K562 (cell line): ENCODE measurements around the gene CMTM8. TPM values are rescaled to one million over a fixed set of nuclear protein-coding genes. Genes with fewer than 3 reads are reported as not detected.

Experiments used
- ATAC-seq: fragments of 200-7000 bp; cut with Tn5 transposase; 3 replicates; pipeline ENCODE4 v1.9.1; 2020; ENCODE audit warnings: moderate library complexity
- BruUV-seq: library from RNA; stranded (reverse); fragments of 400-500 nt; replicated peaks from 2 replicates; lab custom pipeline; 2021; lab: Mats Ljungman, UMichigan
- CTCF ChIA-PET: fragments of 300-600 bp; formaldehyde crosslinking; extraction: SDS; loops from one replicate; lab custom pipeline; 2021; ENCODE audit warnings: low intra/inter-chr PET ratio; lab: Yijun Ruan, JAX
- POLR2A ChIA-PET: fragments of 300-600, 350-650 bp; sonication (Branson Sonifier 250); formaldehyde crosslinking; extraction: SDS; loops from one replicate; lab custom pipeline; 2021; ENCODE audit warnings: antibody characterized with exemption, inconsistent platforms; lab: Yijun Ruan, JAX
- DNase-seq, 4 experiments: peaks; one replicate each; pipeline versions ENCODE4 v3.0.0 to v3.0.0-alpha.2; 2011 to 2018; ENCODE audit warnings: low spot score in 3 of 4, mixed read lengths in 3 of 4; ENCODE audit errors: extremely low read depth in 1 of 4
- FAIRE-seq: peaks from 2 replicates; lab custom pipeline; 2011; peaks lifted over from hg19 to GRCh38; lab: Jason Lieb, UNC
- H2AFZ ChIP-seq: 2 replicates; pipeline ENCODE4 v1.6.0; 2011; ENCODE audit warnings: low read depth, low read length, control low read depth, inconsistent platforms
- H3K27ac ChIP-seq: fragments of 200-600 bp; 3 replicates; pipeline ENCODE4 v1.8.0; 2011; ENCODE audit warnings: low read depth, mild to moderate bottlenecking, control low read depth, inconsistent platforms, low read length, moderate library complexity, mixed read lengths; ENCODE audit errors: extremely low read depth
- H3K27me3 ChIP-seq, 2 experiments: fragments of 300-600 bp in 1 of 2; 2 replicates in 1 of 2; 3 replicates in 1 of 2; pipeline versions ENCODE4 v1.6.0 to v1.8.0; 2011; ENCODE audit warnings: inconsistent platforms in 2 of 2, low read length in 2 of 2, mild to moderate bottlenecking in 1 of 2, mixed read lengths in 1 of 2, moderate library complexity in 1 of 2; ENCODE audit not compliant: control insufficient read depth in 2 of 2, insufficient read depth in 2 of 2
- H3K36me3 ChIP-seq: fragments of 300-600 bp; 3 replicates; pipeline ENCODE4 v1.8.0; 2011; ENCODE audit warnings: mild to moderate bottlenecking, low read length, inconsistent platforms; ENCODE audit not compliant: control insufficient read depth, insufficient read depth
- H3K4me1 ChIP-seq, 2 experiments: fragments of 200-600 bp in 1 of 2; replicated peaks in 1 of 2; 2 replicates in 1 of 2; 3 replicates in 1 of 2; pipeline versions ENCODE4 v1.5.1 to v1.8.0; 2011; ENCODE audit warnings: inconsistent platforms in 2 of 2, low read length in 2 of 2, mild to moderate bottlenecking in 1 of 2, mixed read lengths in 1 of 2, moderate library complexity in 1 of 2; ENCODE audit not compliant: control insufficient read depth in 2 of 2, insufficient read depth in 2 of 2
- H3K4me2 ChIP-seq: 2 replicates; pipeline ENCODE4 v1.6.1; 2011; ENCODE audit warnings: low read length, control low read depth, inconsistent platforms, mixed read lengths; ENCODE audit not compliant: insufficient read depth
- H3K4me3 ChIP-seq: fragments of 200-600 bp; sonication (generic), shearing (Covaris generic); 2 replicates; pipeline ENCODE4 v1.5.1; 2016; ENCODE audit warnings: control low read depth, inconsistent platforms
- H3K79me2 ChIP-seq: fragments of 200-600 bp; 3 replicates; pipeline ENCODE4 v1.8.0; 2011; ENCODE audit warnings: low read length, inconsistent platforms; ENCODE audit not compliant: control insufficient read depth, insufficient read depth
- H3K9ac ChIP-seq, 2 experiments: 2 replicates each; pipeline versions ENCODE4 v1.6.0 to v1.6.1; 2011; ENCODE audit warnings: low read depth in 2 of 2, low read length in 2 of 2, control low read depth in 1 of 2, inconsistent platforms in 1 of 2, mild to moderate bottlenecking in 1 of 2, mixed read lengths in 1 of 2; ENCODE audit not compliant: insufficient read depth in 1 of 2
- H3K9me1 ChIP-seq: one replicate; pipeline ENCODE4 v1.6.0; 2011; ENCODE audit warnings: inconsistent platforms, mild to moderate bottlenecking, low read length, moderate library complexity; ENCODE audit not compliant: control insufficient read depth, insufficient read depth
- H3K9me3 ChIP-seq: replicated peaks from 2 replicates; pipeline ENCODE4 v1.5.1; 2011; ENCODE audit warnings: low read depth, low read length, inconsistent platforms; ENCODE audit not compliant: control insufficient read depth, insufficient read depth
- H4K20me1 ChIP-seq: replicated peaks from 2 replicates; pipeline ENCODE4 v1.6.1; 2011; ENCODE audit warnings: low read length, inconsistent platforms, mixed read lengths; ENCODE audit not compliant: control insufficient read depth, insufficient read depth
- BCOR ChIP-seq: fragments of 450-650 bp; IDR thresholded peaks from 2 replicates; pipeline ENCODE4 v1.6.1; 2016
- BRF1 ChIP-seq: IDR thresholded peaks from 3 replicates; pipeline ENCODE4 v1.6.1; 2011; ENCODE audit warnings: borderline replicate concordance, mild to moderate bottlenecking; ENCODE audit not compliant: insufficient read length; ENCODE audit errors: extremely low read depth
- CXXC5 ChIP-seq: fragments of 250-450 bp; sonication (Bioruptor Pico); IDR thresholded peaks from 2 replicates; pipeline ENCODE4 v1.8.0; 2022; ENCODE audit warnings: inconsistent platforms, mild to moderate bottlenecking, moderate library complexity
- DNMT1 ChIP-seq: fragments of 450-650 bp; IDR thresholded peaks from 2 replicates; pipeline ENCODE4 v1.6.1; 2016; ENCODE audit warnings: antibody characterized with exemption, mild to moderate bottlenecking
- FOXP4 ChIP-seq: sonication (generic); formaldehyde crosslinking; IDR thresholded peaks from 2 replicates; pipeline ENCODE4 v1.8.0; 2022; ENCODE audit warnings: mild to moderate bottlenecking, missing genetic modification reagents, borderline replicate concordance
- GATA2 ChIP-seq: sonication (generic); formaldehyde crosslinking; IDR thresholded peaks from 2 replicates; pipeline ENCODE4 v1.4.0; 2020; ENCODE audit warnings: mild to moderate bottlenecking, missing genetic modification reagents
- HDGF ChIP-seq: fragments of 450-650 bp; IDR thresholded peaks from 2 replicates; pipeline ENCODE4 v1.6.1; 2016
- HLTF ChIP-seq: fragments of 450-650 bp; IDR thresholded peaks from 2 replicates; pipeline ENCODE4 v1.6.1; 2016
- NFYB ChIP-seq: IDR thresholded peaks from 2 replicates; pipeline ENCODE4 v1.6.1; 2011; ENCODE audit warnings: mild to moderate bottlenecking, moderate library complexity; ENCODE audit not compliant: insufficient read length; ENCODE audit errors: extremely low read depth
- NR0B1 ChIP-seq: fragments of 450-650 bp; IDR thresholded peaks from one replicate; pipeline ENCODE4 v1.6.1; 2018; ENCODE audit warnings: mild to moderate bottlenecking, moderate library complexity; ENCODE audit not compliant: partially characterized antibody
- POU5F1 ChIP-seq: fragments of 150-350 bp; IDR thresholded peaks from 2 replicates; pipeline ENCODE4 v1.6.1; 2014; ENCODE audit warnings: borderline replicate concordance, low read length, low read depth, mild to moderate bottlenecking; ENCODE audit not compliant: partially characterized antibody
- RAD51 ChIP-seq: fragments of 450-650 bp; IDR thresholded peaks from 2 replicates; pipeline ENCODE4 v1.7.1; 2016; ENCODE audit warnings: low read depth, mild to moderate bottlenecking, borderline replicate concordance
- SRSF3 ChIP-seq: fragments of 200-400 bp; formaldehyde crosslinking; IDR thresholded peaks from 2 replicates; pipeline ENCODE4 v1.6.1; 2016; ENCODE audit warnings: mild to moderate bottlenecking, low read length, moderate library complexity; ENCODE audit not compliant: insufficient read depth
- TRIM28 ChIP-seq: fragments of 450-650 bp; IDR thresholded peaks from 2 replicates; pipeline ENCODE4 v1.6.1; 2017
- ZBTB5 ChIP-seq: fragments of 450-650 bp; IDR thresholded peaks from 2 replicates; pipeline ENCODE4 v1.6.1; 2017; ENCODE audit warnings: antibody characterized with exemption
- ZFX ChIP-seq: sonication (generic); formaldehyde crosslinking; IDR thresholded peaks from 2 replicates; pipeline ENCODE4 v1.8.0; 2022; ENCODE audit warnings: mild to moderate bottlenecking, missing genetic modification reagents, moderate library complexity
- ZKSCAN3 ChIP-seq: fragments of 250-450 bp; sonication (Bioruptor Pico); IDR thresholded peaks from 2 replicates; pipeline ENCODE4 v1.4.0; 2020
- ZNF23 ChIP-seq: fragments of 250-450 bp; sonication (Bioruptor Pico); IDR thresholded peaks from 2 replicates; pipeline ENCODE4 v1.4.0; 2020; ENCODE audit warnings: mild to moderate bottlenecking
- ZNF232 ChIP-seq: sonication (generic); formaldehyde crosslinking; IDR thresholded peaks from 2 replicates; pipeline ENCODE4 v1.8.0; 2022; ENCODE audit warnings: mild to moderate bottlenecking, missing genetic modification reagents
- ZNF76 ChIP-seq: fragments of 250-450 bp; sonication (Bioruptor Pico); IDR thresholded peaks from 2 replicates; pipeline ENCODE4 v1.4.0; 2020; ENCODE audit warnings: mild to moderate bottlenecking, moderate library complexity, borderline replicate concordance
- WGBS: fragments of 100-300 bp; shearing (Covaris generic); methylation state at CpG from one replicate; pipeline ENCODE4 v1.1.6; 2016; ENCODE audit warnings: low coverage, mixed read lengths; ENCODE audit not compliant: insufficient coverage; ENCODE audit errors: missing lambda C conversion rate; 5-methylcytosine and 5-hydroxymethylcytosine counted together
- in situ Hi-C: fragments of 300-500 bp; cut with MboI; formaldehyde crosslinking; loops from 4 replicates; pipeline ENCODE4 v1.15.0; 2018; ENCODE audit warnings: inconsistent platforms, mixed read lengths
- intact Hi-C: fragments of 100-400 bp; cut with micrococcal nuclease; formaldehyde crosslinking; loops from 2 replicates; pipeline ENCODE4 v1.14.2; 2022
- polyA plus RNA-seq, 8 experiments: library from polyadenylated mRNA; depleted of rRNA in 4 of 8; stranded (reverse) in 5 of 8; unstranded in 3 of 8; fragments of >200 nt; fragmentation: Nextera tagmentation in 2 of 8; fragmentation: Illumina TruSeq in 1 of 8; extraction: Ambion mirVana in 2 of 8; extraction: Trizol in 1 of 8; gene quantifications; 2 replicates each; pipeline versions ENCODE4 v1.2.1 to v1.2.3, GENCODE V29; 2011 to 2014; ENCODE audit warnings: inconsistent platforms in 1 of 8, missing spikeins in 1 of 8
- total RNA-seq, 7 experiments: library from RNA; depleted of rRNA in 6 of 7; stranded (reverse); fragments of >200 nt in 6 of 7; fragmentation: Illumina TruSeq in 2 of 7; extraction: Trizol in 2 of 7; gene quantifications; 2 replicates each; pipeline versions ENCODE4 v1.2.1 to v1.2.3, GENCODE V29; 2011 to 2021; ENCODE audit warnings: low replicate concordance in 1 of 7

CMTM8 gene
- total and polyA plus RNA-seq, 9 of the 15 experiments (the other 6 are each of a cell fraction or from before 2014, with no cell fraction given), result not detected

GRCh38 chr3:32397941-32398340 is 159.5 kb downstream of the CMTM8 start (continued):
- TF ChIP-seq ZFX (CRISPR knock-in tag) (no peak), HLTF (no peak), TRIM28 (no peak), NFYB (no peak), CXXC5 (CRISPR knock-in tag) (no peak), GATA2 (CRISPR knock-in tag) (no peak), ZBTB5 (no peak), ZNF23 (CRISPR knock-in tag) (no peak), ZNF76 (no peak), SRSF3 (no peak)

- in situ Hi-C loops (no loop called here), intact Hi-C loops (loop anchor here (2.0 kb wide), 1 partner anchor 102 kb away; no protein-coding TSS in a partner anchor)
- Histone ChIP-seq H3K79me2 (no peaks in the 10 kb centered on the region), H3K4me2 (no peak overlapping the region), H3K4me3 (no peak overlapping the region), H3K27me3 (peaks cover 24 to 39% of the 10 kb centered on the region in 2 experiments; a peak in 4 of 5 replicates), H3K36me3 (no peaks in the 10 kb centered on the region), H3K9me1 (no peaks in the 10 kb centered on the region), H2AFZ (no peak overlapping the region), H3K9ac (no peak overlapping the region), H3K27ac (no peak overlapping the region), H4K20me1 (no peaks in the 10 kb centered on the region), H3K9me3 (no peaks in the 10 kb centered on the region), H3K4me1 (peaks cover 0 to 6% of the 10 kb centered on the region in 2 experiments; a peak in 1 of 5 replicates)
- DNase-seq (no peak), ATAC-seq (no peak), FAIRE-seq (no peak)
- under 1% methylated on average over 10 of the region's 10 CpGs for WGBS
- CTCF ChIA-PET, result no interaction called here
- POLR2A ChIA-PET, result interaction anchor here (0.7 kb wide), 1 partner anchor 51 kb away, joined by 3 read pairs; no protein-coding TSS in a partner anchor
- no TSS peak for BruUV-seq
- TF ChIP-seq FOXP4 (CRISPR knock-in tag) (no peak), ZKSCAN3 (CRISPR knock-in tag) (no peak), POU5F1 (no peak), BCOR (no peak), DNMT1 (no peak), ZNF232 (CRISPR knock-in tag) (no peak), RAD51 (no peak), BRF1 (no peak), HDGF (no peak), NR0B1 (no peak)
Measured at GRCh38 chr3:32398531-32398930, 160.1 kb downstream of the CMTM8 start.
